ENCODE measurements around the gene MIA. TPM values are rescaled to one million over a fixed set of nuclear protein-coding genes. Genes with fewer than 3 reads are reported as not detected.
"Not testable (repeated sequence)": the region's sequence is repeated elsewhere in the genome, so short reads cannot be mapped to it uniquely, and the experiment has no call there.

Gene MIA
- total RNA-seq, 1 donor from 2014 or later: 1.7 TPM

DNA sequence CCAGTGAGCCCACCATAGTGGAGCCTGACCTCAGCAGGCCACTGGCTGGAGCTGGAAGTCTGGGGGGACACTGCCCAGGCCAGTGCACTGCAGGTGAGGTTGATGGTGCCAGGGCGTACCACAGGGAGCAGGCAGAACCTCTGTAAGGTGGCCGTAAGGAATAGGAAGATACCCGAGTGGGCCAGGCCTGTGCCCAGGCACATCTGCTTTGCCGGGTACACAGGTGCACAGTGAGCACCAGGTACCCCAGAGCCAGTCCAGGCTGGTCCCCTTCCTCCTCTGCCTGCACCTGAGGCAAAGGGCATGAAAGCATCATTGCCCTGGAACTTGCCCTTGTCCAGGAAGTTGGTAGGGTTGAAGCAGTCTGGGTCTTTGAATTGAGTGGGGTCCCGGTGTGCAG lies 33.2 kb downstream of the MIA start:
- Histone ChIP-seq H3K9me3 (no peaks in the 10 kb centered on the region), H3K4me3 (no peak overlapping the region), H3K36me3 (peaks cover 63% of the 10 kb centered on the region), H3K27me3 (ENCODE audit: low read depth) (no peaks in the 10 kb centered on the region), H3K27ac (no peak overlapping the region), H3K4me1 (peaks cover 90% of the 10 kb centered on the region)
- no peak for DNase-seq
- intact Hi-C loops (cut with DNase I): no loop called here
- ATAC-seq: no peak
- TF ChIP-seq, protein P1, sequence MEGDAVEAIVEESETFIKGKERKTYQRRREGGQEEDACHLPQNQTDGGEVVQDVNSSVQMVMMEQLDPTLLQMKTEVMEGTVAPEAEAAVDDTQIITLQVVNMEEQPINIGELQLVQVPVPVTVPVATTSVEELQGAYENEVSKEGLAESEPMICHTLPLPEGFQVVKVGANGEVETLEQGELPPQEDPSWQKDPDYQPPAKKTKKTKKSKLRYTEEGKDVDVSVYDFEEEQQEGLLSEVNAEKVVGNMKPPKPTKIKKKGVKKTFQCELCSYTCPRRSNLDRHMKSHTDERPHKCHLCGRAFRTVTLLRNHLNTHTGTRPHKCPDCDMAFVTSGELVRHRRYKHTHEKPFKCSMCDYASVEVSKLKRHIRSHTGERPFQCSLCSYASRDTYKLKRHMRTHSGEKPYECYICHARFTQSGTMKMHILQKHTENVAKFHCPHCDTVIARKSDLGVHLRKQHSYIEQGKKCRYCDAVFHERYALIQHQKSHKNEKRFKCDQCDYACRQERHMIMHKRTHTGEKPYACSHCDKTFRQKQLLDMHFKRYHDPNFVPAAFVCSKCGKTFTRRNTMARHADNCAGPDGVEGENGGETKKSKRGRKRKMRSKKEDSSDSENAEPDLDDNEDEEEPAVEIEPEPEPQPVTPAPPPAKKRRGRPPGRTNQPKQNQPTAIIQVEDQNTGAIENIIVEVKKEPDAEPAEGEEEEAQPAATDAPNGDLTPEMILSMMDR (IDR thresholded peaks at IDR 0.05): no peak

DNA sequence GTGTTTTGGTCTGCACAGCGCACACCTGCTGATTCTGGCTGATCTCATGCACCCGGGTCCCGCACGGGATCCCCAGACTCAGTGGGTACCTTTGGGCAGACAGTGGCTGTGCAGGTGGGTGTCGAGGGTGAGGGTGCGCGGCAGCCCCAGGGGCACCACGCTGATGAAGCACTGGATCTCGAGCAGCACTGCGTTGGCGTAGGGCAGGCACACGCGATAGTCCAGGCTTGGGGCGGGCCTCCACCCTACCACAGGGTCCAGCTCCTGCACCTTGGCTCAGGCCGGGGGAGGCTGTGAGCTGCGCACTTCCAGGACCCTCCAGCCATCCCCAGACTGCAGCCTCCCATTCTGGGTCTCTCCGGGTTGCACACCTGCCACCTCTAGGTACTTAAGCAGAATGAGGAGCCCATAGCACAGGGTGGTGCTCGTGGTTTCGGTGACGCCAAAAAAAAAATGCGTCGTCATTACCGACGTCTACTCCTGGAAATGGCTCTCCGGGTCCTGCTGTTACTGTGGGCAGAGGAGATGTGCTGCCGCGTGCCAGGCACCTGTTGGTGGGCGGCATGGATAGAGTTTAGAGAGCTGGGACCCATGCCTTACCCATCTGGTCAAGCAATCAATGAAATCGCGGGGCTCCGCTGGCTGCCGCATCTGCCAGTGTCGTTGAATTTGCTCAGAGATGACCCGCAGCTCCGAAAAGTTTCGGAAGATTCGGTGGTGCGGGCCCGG lies 34.2 kb downstream of the MIA start:
- ATAC-seq: no peak
- DNase-seq: no peak
- TF ChIP-seq, protein P1 (IDR thresholded peaks at IDR 0.05): no peak
- H3K4me3 ChIP-seq: peak overlapping the region; percentile 56
- peak overlapping the region; percentile 83 for H3K27ac ChIP-seq
- H3K36me3 ChIP-seq: peaks cover 53% of the 10 kb centered on the region
- no peaks in the 10 kb centered on the region for H3K9me3 ChIP-seq
- intact Hi-C loops (cut with DNase I): no loop called here
- H3K4me1 ChIP-seq: peaks cover 80% of the 10 kb centered on the region
- H3K27me3 ChIP-seq (ENCODE audit: low read depth): no peaks in the 10 kb centered on the region

DNA sequence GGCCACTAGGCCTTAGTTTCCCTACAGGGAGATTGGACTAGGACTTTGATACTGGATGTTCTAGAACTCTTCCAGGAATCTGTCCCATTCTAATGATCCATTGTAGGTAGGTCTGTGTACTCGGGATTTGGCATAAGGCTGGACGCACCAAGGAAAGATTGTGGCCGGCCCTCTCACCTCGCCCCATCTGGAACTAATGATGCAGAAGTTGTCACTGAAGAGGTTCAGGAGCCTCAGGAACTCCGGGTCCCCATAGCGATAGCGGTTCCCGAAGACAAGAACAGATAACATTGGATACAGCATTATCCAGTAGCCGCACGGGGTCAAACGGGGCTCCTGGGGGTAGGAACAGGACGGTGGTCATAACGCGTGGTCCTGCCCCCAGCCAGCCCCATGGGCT lies 34.8 kb downstream of the MIA start:
- DNase-seq (peak; percentile 40), ATAC-seq (no peak)
- intact Hi-C loops (cut with DNase I): no loop called here
- Histone ChIP-seq H3K9me3 (no peaks in the 10 kb centered on the region), H3K27me3 (ENCODE audit: low read depth) (no peaks in the 10 kb centered on the region), H3K4me3 (peak overlapping the region; percentile 56), H3K4me1 (peaks cover 73% of the 10 kb centered on the region), H3K36me3 (peaks cover 46% of the 10 kb centered on the region), H3K27ac (peak overlapping the region; percentile 83)
- TF ChIP-seq, protein P1 (IDR thresholded peaks at IDR 0.05): no peak

DNA sequence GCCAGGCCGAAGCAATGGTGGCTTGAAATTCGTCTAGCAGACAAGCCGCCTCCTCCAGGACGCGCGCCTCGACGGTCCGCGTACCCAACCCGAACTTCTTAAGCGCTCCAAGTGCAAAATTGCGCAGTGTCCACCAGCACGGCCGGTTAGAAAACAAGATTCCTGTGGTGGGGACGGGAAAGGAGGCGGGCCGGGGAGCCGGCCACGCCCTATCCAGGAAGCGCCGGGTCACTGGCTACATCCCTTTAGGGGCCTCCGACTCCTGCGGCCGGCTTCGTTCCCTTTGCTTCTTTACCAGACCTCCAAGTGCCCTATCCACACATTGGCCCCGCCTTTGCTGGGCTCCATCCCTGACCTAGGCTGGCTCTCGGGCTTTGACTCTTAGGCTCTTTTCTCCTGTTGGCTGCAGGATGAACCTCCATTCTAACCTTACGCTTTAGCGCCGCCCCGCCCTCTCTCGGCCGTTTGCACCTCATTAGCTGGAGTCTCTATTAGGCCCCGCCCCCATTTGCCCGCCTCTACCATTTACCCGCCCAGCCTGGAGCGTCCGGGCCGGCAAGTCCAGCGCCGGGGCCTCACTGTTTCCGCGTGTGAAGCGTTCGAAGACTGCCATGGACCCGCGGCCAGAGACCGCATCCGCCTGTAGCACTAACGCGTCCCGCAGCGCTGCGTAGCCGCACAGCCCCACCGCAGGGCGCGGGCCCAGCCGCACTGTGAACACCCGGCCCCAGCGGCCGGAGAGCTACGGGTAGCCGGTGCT lies 35.5 kb downstream of the MIA start:
- H3K9me3 ChIP-seq; H3K27me3 ChIP-seq (ENCODE audit: low read depth); intact Hi-C loops (cut with DNase I): not testable (repeated sequence)
- peak; percentile 92 for DNase-seq
- Histone ChIP-seq H3K4me1 (peaks cover 67% of the 10 kb centered on the region), H3K4me3 (peak overlapping the region; percentile 56), H3K27ac (peak overlapping the region; percentile 83), H3K36me3 (peaks cover 41% of the 10 kb centered on the region)
- ATAC-seq: peak; percentile 92 to 93

DNA sequence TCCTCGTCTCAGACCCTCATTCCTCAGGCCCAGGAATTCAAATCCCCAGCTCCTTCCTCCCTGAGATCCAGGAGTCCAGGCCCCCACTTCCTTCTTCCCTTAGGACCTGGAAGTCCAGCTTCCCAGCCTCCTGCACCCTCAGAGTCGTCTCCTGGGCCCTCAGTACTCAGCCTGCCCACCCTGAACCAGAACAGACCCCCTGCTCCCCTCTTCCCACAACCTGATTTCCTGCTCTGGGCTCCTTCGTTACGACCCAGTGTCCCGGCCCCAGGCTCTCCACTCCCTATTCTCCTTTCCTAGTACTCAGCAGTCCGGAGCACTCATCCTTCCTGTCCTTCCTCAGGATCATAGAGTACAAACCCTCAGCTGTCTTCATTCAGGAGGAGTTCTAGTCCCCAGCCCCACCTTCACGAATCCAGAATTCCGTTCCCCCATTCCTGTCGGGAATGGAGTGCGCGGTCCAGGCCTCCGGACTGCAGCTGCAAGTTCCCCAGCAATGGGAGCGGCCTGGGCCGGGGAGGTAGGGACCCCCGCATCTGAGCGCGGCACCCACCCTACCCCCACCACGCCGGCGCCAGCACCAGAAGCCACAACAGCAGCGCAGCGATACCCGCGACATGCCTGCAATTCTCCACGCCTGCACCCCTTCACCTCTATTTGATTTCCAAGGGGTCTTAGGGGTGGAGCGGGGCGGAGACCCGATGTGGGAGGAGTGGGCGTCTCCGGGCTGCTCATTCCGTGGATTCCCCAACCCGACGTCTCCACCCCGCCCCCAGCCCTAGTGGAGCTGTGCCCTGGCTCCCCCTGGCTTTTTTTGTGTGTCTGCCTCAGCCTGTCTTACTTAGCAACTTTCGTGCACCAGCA lies 36.4 kb downstream of the MIA start:
- ATAC-seq: no peak
- H3K27ac ChIP-seq: peak overlapping the region; percentile 83

DNA sequence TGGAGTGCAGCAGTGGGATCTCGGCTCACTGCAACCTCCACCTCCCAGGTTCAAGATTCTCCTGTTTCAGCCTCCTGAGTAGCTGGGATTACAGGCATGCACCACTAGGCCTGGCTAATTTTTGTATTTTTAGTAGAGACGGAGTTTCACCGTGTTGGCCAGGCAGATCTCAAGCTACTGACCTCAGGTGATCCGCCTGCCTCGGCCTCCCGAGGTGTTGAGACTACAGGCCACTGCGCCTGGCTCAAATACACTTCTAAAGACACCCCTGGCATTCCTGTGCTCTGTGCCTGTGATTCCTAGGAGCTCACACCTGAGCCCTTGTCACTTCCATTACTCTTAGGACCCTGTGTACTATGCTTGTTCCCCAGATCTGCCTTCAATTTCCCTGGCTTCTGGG lies 37.2 kb downstream of the MIA start:
- H3K4me1 ChIP-seq: peaks cover 49% of the 10 kb centered on the region
- peaks cover 25% of the 10 kb centered on the region for H3K36me3 ChIP-seq
- DNase-seq: peak; percentile 36
- H3K9me3 ChIP-seq; H3K27ac ChIP-seq; H3K4me3 ChIP-seq; intact Hi-C loops (cut with DNase I); ATAC-seq; H3K27me3 ChIP-seq (ENCODE audit: low read depth): not testable (repeated sequence)

More for the DNA sequence above, 36.4 kb downstream of the MIA start:
- intact Hi-C loops (cut with DNase I): no loop called here
- H3K4me1 ChIP-seq: peaks cover 58% of the 10 kb centered on the region
- peak; percentile 51 for DNase-seq
- TF ChIP-seq, protein P1 (IDR thresholded peaks at IDR 0.05): no peak
- peak overlapping the region; percentile 56 for H3K4me3 ChIP-seq
- peaks cover 33% of the 10 kb centered on the region for H3K36me3 ChIP-seq
- H3K9me3 ChIP-seq: no peaks in the 10 kb centered on the region
- H3K27me3 ChIP-seq (ENCODE audit: low read depth): no peaks in the 10 kb centered on the region
